B cell (primary cell): ENCODE measurements around the gene ULK1.
"Not testable (repeated sequence)": the region's sequence is repeated elsewhere in the genome, so short reads cannot be mapped to it uniquely, and the experiment has no call there.

Source experiments
- EZH2 ChIP-seq: IDR thresholded peaks from 2 replicates; pipeline ENCODE4 v1.6.1; 2012; ENCODE audit warnings: borderline replicate concordance, low read depth, mild to moderate bottlenecking, moderate library complexity, low read length; ENCODE audit not compliant: insufficient read depth, poor library complexity, severe bottlenecking
- TF ChIP-seq, protein P1 (sequence below): fragments of 200-600 bp; IDR thresholded peaks from one replicate; pipeline ENCODE4 v1.8.0; 2022; ENCODE audit warnings: antibody characterized with exemption, mild to moderate bottlenecking

- TF ChIP-seq, protein P1, sequence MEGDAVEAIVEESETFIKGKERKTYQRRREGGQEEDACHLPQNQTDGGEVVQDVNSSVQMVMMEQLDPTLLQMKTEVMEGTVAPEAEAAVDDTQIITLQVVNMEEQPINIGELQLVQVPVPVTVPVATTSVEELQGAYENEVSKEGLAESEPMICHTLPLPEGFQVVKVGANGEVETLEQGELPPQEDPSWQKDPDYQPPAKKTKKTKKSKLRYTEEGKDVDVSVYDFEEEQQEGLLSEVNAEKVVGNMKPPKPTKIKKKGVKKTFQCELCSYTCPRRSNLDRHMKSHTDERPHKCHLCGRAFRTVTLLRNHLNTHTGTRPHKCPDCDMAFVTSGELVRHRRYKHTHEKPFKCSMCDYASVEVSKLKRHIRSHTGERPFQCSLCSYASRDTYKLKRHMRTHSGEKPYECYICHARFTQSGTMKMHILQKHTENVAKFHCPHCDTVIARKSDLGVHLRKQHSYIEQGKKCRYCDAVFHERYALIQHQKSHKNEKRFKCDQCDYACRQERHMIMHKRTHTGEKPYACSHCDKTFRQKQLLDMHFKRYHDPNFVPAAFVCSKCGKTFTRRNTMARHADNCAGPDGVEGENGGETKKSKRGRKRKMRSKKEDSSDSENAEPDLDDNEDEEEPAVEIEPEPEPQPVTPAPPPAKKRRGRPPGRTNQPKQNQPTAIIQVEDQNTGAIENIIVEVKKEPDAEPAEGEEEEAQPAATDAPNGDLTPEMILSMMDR, result not testable (repeated sequence)
- not testable (repeated sequence) for TF ChIP-seq EZH2
These were observed 59.4 kb downstream of the ULK1 start for GRCh38 chr12:131953810-131954209.
